ENCODE results near the gene PRCD.
"Not testable (repeated sequence)": the region's sequence is repeated elsewhere in the genome, so short reads cannot be mapped to it uniquely, and the experiment has no call there.

Gene PRCD

GRCh38 chr17:76515274-76515949, 24.4 kb upstream of the PRCD start:
- DNase-seq (ENCODE audit: low read depth) = peak; percentile 73
- no peak for TF ChIP-seq CTCF (conservative IDR thresholded peaks at IDR 0.05; ENCODE audit: low read depth, low read length)
- H3K4me3 ChIP-seq (ENCODE audit: low read depth, low read length) = peak overlapping the region; percentile 25

GRCh38 chr17:76517638-76518038, 22.2 kb upstream of the PRCD start:
- DNase-seq (ENCODE audit: low read depth) = peak; percentile 22
- H3K4me3 ChIP-seq (ENCODE audit: low read depth, low read length) = no peak overlapping the region
- peak; percentile 14 for TF ChIP-seq CTCF (conservative IDR thresholded peaks at IDR 0.05; ENCODE audit: low read depth, low read length)

- TF ChIP-seq CTCF (conservative IDR thresholded peaks at IDR 0.05; ENCODE audit: low read depth, low read length) = no peak
- no peak for DNase-seq (ENCODE audit: low read depth)
- H3K4me3 ChIP-seq (ENCODE audit: low read depth, low read length) = no peak overlapping the region
Observed at GRCh38 chr17:76519048-76519966, 20.5 kb upstream of the PRCD start.

GRCh38 chr17:76521262-76521661, 18.6 kb upstream of the PRCD start:
- no peak for DNase-seq (ENCODE audit: low read depth)
- H3K4me3 ChIP-seq (ENCODE audit: low read depth, low read length) = no peak overlapping the region
- no peak for TF ChIP-seq CTCF (conservative IDR thresholded peaks at IDR 0.05; ENCODE audit: low read depth, low read length)

- DNase-seq (ENCODE audit: low read depth) = not testable (repeated sequence)
Observed at GRCh38 chr17:76521683-76522082, 18.2 kb upstream of the PRCD start.

GRCh38 chr17:76523084-76524037, 16.5 kb upstream of the PRCD start:
- H3K4me3 ChIP-seq (ENCODE audit: low read depth, low read length) = no peak overlapping the region
- peak; percentile 58 for DNase-seq (ENCODE audit: low read depth)
- peak; percentile 99 for TF ChIP-seq CTCF (conservative IDR thresholded peaks at IDR 0.05; ENCODE audit: low read depth, low read length)

More at GRCh38 chr17:76521683-76522082, 18.2 kb upstream of the PRCD start:
- not testable (repeated sequence) for H3K4me3 ChIP-seq (ENCODE audit: low read depth, low read length)

All from choroid plexus epithelial cell (primary cell).